H1 (cell line): ENCODE measurements around the gene PLEKHA4. TPM values are rescaled to one million over a fixed set of nuclear protein-coding genes. Genes with fewer than 3 reads are reported as not detected.

Experiments
- CTCF ChIA-PET: fragments of 300-600 bp; sonication (Branson Sonifier 250); formaldehyde crosslinking; loops from one replicate; lab custom pipeline; 2021; ENCODE audit not compliant: partially characterized antibody; lab: Charles Lee
- POLR2A ChIA-PET: fragments of 300-600 bp; sonication (Branson Sonifier 250); formaldehyde crosslinking; loops from one replicate; lab custom pipeline; 2021; ENCODE audit warnings: inconsistent platforms; ENCODE audit not compliant: partially characterized antibody; lab: Charles Lee
- DNase-seq, 2 experiments: peaks; one replicate each; pipeline versions ENCODE4 v3.0.0 to v3.0.0-alpha.2; 2010 to 2022; ENCODE audit warnings: low spot score in 2 of 2, low read depth in 1 of 2, mixed read lengths in 1 of 2
- FAIRE-seq: peaks from 2 replicates; lab custom pipeline; 2011; peaks lifted over from hg19 to GRCh38; lab: Jason Lieb, UNC
- H2AFZ ChIP-seq: 2 replicates; pipeline ENCODE4 v1.8.1; 2012; ENCODE audit warnings: low read length, inconsistent platforms
- H2AK5ac ChIP-seq: 2 replicates; pipeline ENCODE4 v1.6.1; 2013; ENCODE audit warnings: low read depth, low read length
- H2BK120ac ChIP-seq: replicated peaks from 2 replicates; pipeline ENCODE3; 2013; ENCODE audit warnings: low read depth, low read length, inconsistent platforms
- H2BK12ac ChIP-seq: 2 replicates; pipeline ENCODE4 v1.6.1; 2013; ENCODE audit warnings: low read depth, low read length
- H2BK15ac ChIP-seq: 2 replicates; pipeline ENCODE4 v1.6.1; 2013; ENCODE audit warnings: low read length
- H2BK20ac ChIP-seq: 2 replicates; pipeline ENCODE4 v1.6.1; 2013; ENCODE audit warnings: low read length
- H2BK5ac ChIP-seq: 2 replicates; pipeline ENCODE4 v1.6.1; 2013; ENCODE audit warnings: low read depth, low read length
- H3K14ac ChIP-seq: 2 replicates; pipeline ENCODE4 v1.6.1; 2013; ENCODE audit warnings: inconsistent platforms; ENCODE audit not compliant: insufficient read length
- H3K18ac ChIP-seq: 2 replicates; pipeline ENCODE4 v1.6.1; 2013; ENCODE audit warnings: low read length; ENCODE audit errors: extremely low read depth
- H3K23ac ChIP-seq: 2 replicates; pipeline ENCODE4 v1.6.1; 2013; ENCODE audit warnings: inconsistent platforms; ENCODE audit not compliant: insufficient read length
- H3K23me2 ChIP-seq: 2 replicates; pipeline ENCODE4 v1.6.1; 2013; ENCODE audit warnings: low read depth, low read length
- H3K27ac ChIP-seq: 2 replicates; pipeline ENCODE4 v1.6.1; 2011; ENCODE audit warnings: low read depth, low read length, inconsistent platforms
- H3K27me3 ChIP-seq, 4 experiments: replicated peaks in 1 of 4; 1 replicate in 1 of 4; 2 replicates in 3 of 4; pipeline versions ENCODE4 v1.6.1 to v1.8.1; 2011 to 2013; ENCODE audit warnings: low read length in 3 of 4, mild to moderate bottlenecking in 3 of 4, inconsistent platforms in 2 of 4, mixed read lengths in 2 of 4, moderate library complexity in 1 of 4; ENCODE audit not compliant: control insufficient read depth in 3 of 4, insufficient read depth in 3 of 4; ENCODE audit errors: extremely low read depth in 1 of 4
- H3K36me3 ChIP-seq, 4 experiments: 2 replicates each; pipeline versions ENCODE4 v1.6.1 to v1.8.1; 2011 to 2013; ENCODE audit warnings: mild to moderate bottlenecking in 4 of 4, low read length in 3 of 4, moderate library complexity in 2 of 4, control low read depth in 1 of 4, inconsistent platforms in 1 of 4; ENCODE audit not compliant: insufficient read depth in 4 of 4, control insufficient read depth in 2 of 4
- H3K4ac ChIP-seq: replicated peaks from 2 replicates; pipeline ENCODE3; 2013; ENCODE audit warnings: low read length, low read depth, mixed read lengths, inconsistent platforms; ENCODE audit not compliant: insufficient read length
- H3K4me1 ChIP-seq, 4 experiments: replicated peaks in 1 of 4; 1 replicate in 1 of 4; 2 replicates in 3 of 4; pipeline versions ENCODE4 v1.6.1 to v1.8.1; 2011 to 2013; ENCODE audit warnings: low read length in 3 of 4, inconsistent platforms in 2 of 4, mixed read lengths in 1 of 4; ENCODE audit not compliant: insufficient read depth in 4 of 4, control insufficient read depth in 3 of 4
- H3K4me2 ChIP-seq, 2 experiments: 2 replicates each; pipeline versions ENCODE4 v1.6.1 to v1.8.1; 2011 to 2013; ENCODE audit warnings: low read depth in 2 of 2, low read length in 2 of 2, control low read depth in 1 of 2, inconsistent platforms in 1 of 2, mild to moderate bottlenecking in 1 of 2; ENCODE audit not compliant: insufficient read depth in 1 of 2
- H3K4me3 ChIP-seq, 4 experiments: fragments of 200-600, 300-600 bp in 1 of 4; sonication (generic), shearing (Covaris generic), sonication (Bioruptor Twin) in 1 of 4; 2 replicates each; pipeline versions ENCODE4 v1.5.1 to v1.8.1; 2011 to 2016; ENCODE audit warnings: low read length in 4 of 4, low read depth in 3 of 4, control low read depth in 2 of 4, inconsistent platforms in 2 of 4, mild to moderate bottlenecking in 2 of 4, mixed read lengths in 1 of 4, moderate library complexity in 1 of 4; ENCODE audit not compliant: insufficient read depth in 2 of 4; ENCODE audit errors: extremely low read depth in 1 of 4
- H3K56ac ChIP-seq: replicated peaks from 2 replicates; pipeline ENCODE3; 2013; ENCODE audit warnings: low read depth, mild to moderate bottlenecking, mixed read lengths, low read length, inconsistent platforms; ENCODE audit not compliant: insufficient read length
- H3K79me1 ChIP-seq: 2 replicates; pipeline ENCODE4 v1.6.1; 2013; ENCODE audit warnings: low read depth, low read length, control low read depth
- H3K79me2 ChIP-seq, 2 experiments: 2 replicates each; pipeline versions ENCODE4 v1.6.1 to v1.8.1; 2012 to 2013; ENCODE audit warnings: low read length in 2 of 2, mild to moderate bottlenecking in 2 of 2, inconsistent platforms in 1 of 2; ENCODE audit not compliant: insufficient read depth in 2 of 2, control insufficient read depth in 1 of 2
- H3K9ac ChIP-seq, 4 experiments: replicated peaks in 1 of 4; 1 replicate in 1 of 4; 2 replicates in 3 of 4; pipeline versions ENCODE4 v1.6.1 to v1.8.1; 2011 to 2013; ENCODE audit warnings: low read depth in 3 of 4, low read length in 3 of 4, control low read depth in 2 of 4, mild to moderate bottlenecking in 2 of 4, moderate library complexity in 2 of 4, inconsistent platforms in 1 of 4; ENCODE audit errors: extremely low read depth in 1 of 4
- H3K9me3 ChIP-seq, 2 experiments: 2 replicates each; pipeline versions ENCODE4 v1.6.1 to v1.8.1; 2012 to 2013; ENCODE audit warnings: mild to moderate bottlenecking in 2 of 2, moderate library complexity in 2 of 2, control low read depth in 1 of 2, inconsistent platforms in 1 of 2, low read depth in 1 of 2, low read length in 1 of 2, mixed read lengths in 1 of 2; ENCODE audit not compliant: insufficient read depth in 2 of 2
- H4K20me1 ChIP-seq, 2 experiments: replicated peaks in 1 of 2; 2 replicates each; pipeline versions ENCODE3 to v1.8.1; 2011 to 2013; ENCODE audit warnings: inconsistent platforms in 2 of 2, low read length in 2 of 2, mild to moderate bottlenecking in 1 of 2; ENCODE audit not compliant: insufficient read depth in 2 of 2, control insufficient read depth in 1 of 2
- H4K5ac ChIP-seq: 2 replicates; pipeline ENCODE4 v1.6.1; 2013; ENCODE audit warnings: low read length, low read depth, mixed read lengths, inconsistent platforms; ENCODE audit not compliant: insufficient read length
- H4K8ac ChIP-seq: 2 replicates; pipeline ENCODE4 v1.8.0; 2013; ENCODE audit warnings: mild to moderate bottlenecking, moderate library complexity, low read length, inconsistent platforms; ENCODE audit not compliant: insufficient read depth; ENCODE audit errors: extremely low read depth
- H4K91ac ChIP-seq: replicated peaks from 2 replicates; pipeline ENCODE3; 2013; ENCODE audit warnings: low read length, mixed read lengths, inconsistent platforms; ENCODE audit not compliant: insufficient read length
- CEBPB ChIP-seq: IDR thresholded peaks from 2 replicates; pipeline ENCODE4 v1.6.1; 2012; ENCODE audit warnings: low read depth, low read length
- HDAC2 ChIP-seq, 2 experiments: fragments of 300-600 bp in 1 of 2; sonication (generic) in 1 of 2; IDR thresholded peaks; 2 replicates each; pipeline ENCODE4 v1.6.1; 2011 to 2012; ENCODE audit warnings: low read depth in 2 of 2, low read length in 2 of 2, mild to moderate bottlenecking in 2 of 2, moderate library complexity in 2 of 2, borderline replicate concordance in 1 of 2, inconsistent platforms in 1 of 2
- JUN ChIP-seq: IDR thresholded peaks from 2 replicates; pipeline ENCODE4 v1.6.1; 2011; ENCODE audit warnings: low read depth, mild to moderate bottlenecking, improper control_type of control experiment, low read length
- KDM4A ChIP-seq: IDR thresholded peaks from one replicate; pipeline ENCODE4 v1.7.1; 2012; ENCODE audit warnings: low read depth, mild to moderate bottlenecking, moderate library complexity, low read length, inconsistent platforms; ENCODE audit not compliant: severe bottlenecking
- NRF1 ChIP-seq: IDR thresholded peaks from 2 replicates; pipeline ENCODE4 v1.6.1; 2011; ENCODE audit warnings: mild to moderate bottlenecking, low read depth, low read length, improper control_type of control experiment
- POLR2A ChIP-seq, 2 experiments: IDR thresholded peaks; 1 replicate in 1 of 2; 2 replicates in 1 of 2; pipeline ENCODE4 v1.6.1; 2011; ENCODE audit warnings: low read depth in 2 of 2, low read length in 2 of 2, mild to moderate bottlenecking in 2 of 2; ENCODE audit errors: control extremely low read depth in 1 of 2
- SP1 ChIP-seq: IDR thresholded peaks from 2 replicates; pipeline ENCODE4 v1.6.1; 2011; ENCODE audit warnings: low read depth, low read length
- SRF ChIP-seq: IDR thresholded peaks from 2 replicates; pipeline ENCODE4 v1.6.1; 2011; ENCODE audit warnings: mild to moderate bottlenecking, low read depth, low read length, moderate library complexity
- TAF7 ChIP-seq: optimal IDR thresholded peaks from 2 replicates; pipeline ENCODE3; 2011; ENCODE audit warnings: low read depth, mild to moderate bottlenecking, inconsistent platforms, low read length, moderate library complexity, borderline replicate concordance
- TEAD4 ChIP-seq: IDR thresholded peaks from 2 replicates; pipeline ENCODE4 v1.6.1; 2012; ENCODE audit warnings: low read depth, low read length, inconsistent platforms, mixed read lengths
- WGBS, 2 experiments: shearing (Covaris generic) in 1 of 2; methylation state at CpG; one replicate each; pipeline versions ENCODE4 v1.1.6 to v1.1.7; 2013 to 2015; ENCODE audit warnings: low lambda C conversion rate in 2 of 2, mixed read lengths in 2 of 2, inconsistent platforms in 1 of 2, low coverage in 1 of 2, missing lambda C conversion rate in 1 of 2; ENCODE audit not compliant: insufficient replicate concordance in 2 of 2, insufficient coverage in 1 of 2, insufficient read length in 1 of 2; ENCODE audit errors: extremely low coverage in 1 of 2, missing lambda C conversion rate in 1 of 2; 5-methylcytosine and 5-hydroxymethylcytosine counted together
- polyA plus RNA-seq, 7 experiments: library from polyadenylated mRNA; depleted of rRNA in 3 of 7; stranded (reverse) in 5 of 7; unstranded in 2 of 7; fragments of >200 nt in 5 of 7; fragments of 200-250 nt in 2 of 7; gene quantifications; 1 replicate in 5 of 7; 2 replicates in 1 of 7; 4 replicates in 1 of 7; pipeline versions ENCODE4 v1.2.1 to v1.2.3, GENCODE V29; 2011 to 2013; ENCODE audit warnings: missing spikeins in 2 of 7, mixed read lengths in 2 of 7
- total RNA-seq: library from RNA; stranded (reverse); fragmentation: NEBNext Ultra II Directional; extraction: Animal tissue kit (Norgen Biotek cat#: 25700); gene quantifications from 2 replicates; pipeline ENCODE4 v1.2.1, GENCODE V29; 2021
- TF ChIP-seq, protein P1 (sequence below): IDR thresholded peaks from 2 replicates; pipeline ENCODE4 v1.6.1; 2012; ENCODE audit warnings: inconsistent platforms

Gene PLEKHA4
- total and polyA plus RNA-seq, 2 of the 8 experiments (the other 6 are each of a cell fraction or from before 2014, with no cell fraction given) = 8.2 to 18.0 TPM

DNA sequence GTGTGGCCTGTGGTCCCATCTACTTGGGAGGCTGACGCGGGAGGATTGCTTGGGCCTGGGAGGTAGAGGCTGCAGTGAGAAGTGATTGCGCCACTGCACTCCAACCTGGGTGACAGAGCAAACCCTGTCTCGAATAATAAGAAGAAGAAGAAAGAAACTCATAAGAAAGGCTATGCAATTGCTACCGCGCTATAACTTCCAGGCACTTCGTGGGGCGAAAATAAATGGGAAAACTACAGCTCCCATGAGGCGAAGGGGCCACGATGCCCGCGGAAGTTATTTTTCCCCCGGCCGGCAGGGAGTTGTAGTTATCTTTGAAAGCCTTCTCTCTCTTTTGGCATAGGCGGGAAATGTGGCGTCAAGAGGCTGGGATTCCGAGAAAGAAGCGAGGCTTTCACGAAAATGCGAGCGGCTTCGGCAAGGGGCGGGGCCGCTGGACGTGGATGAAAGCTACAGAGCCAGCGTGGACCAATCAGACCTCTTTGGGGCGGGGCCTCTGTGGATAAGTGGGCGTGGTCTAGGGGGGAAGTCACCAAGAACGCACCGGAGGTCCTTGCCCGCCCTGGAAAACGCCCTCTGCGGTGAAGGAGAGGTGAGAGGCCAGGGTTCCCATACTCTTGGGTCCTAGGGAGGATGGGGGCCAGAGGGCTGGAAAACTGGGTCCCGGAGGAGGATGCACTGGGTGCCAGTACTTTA is 31.5 kb upstream of the PLEKHA4 start, which contains the start of gene NUCB1:
Gene NUCB1, plus strand, starts transcription at position 532 of the 696 bp plus-strand sequence. CDS start 485 bp downstream, outside the sequence.
- CTCF ChIA-PET = interaction anchor here (0.7 to 1.4 kb wide), 8 partner anchors 9 to 117 kb away, joined by 3 to 7 read pairs (median 3); partner anchors contain the start of genes GYS1 and RUVBL2
- TF ChIP-seq, protein P1, sequence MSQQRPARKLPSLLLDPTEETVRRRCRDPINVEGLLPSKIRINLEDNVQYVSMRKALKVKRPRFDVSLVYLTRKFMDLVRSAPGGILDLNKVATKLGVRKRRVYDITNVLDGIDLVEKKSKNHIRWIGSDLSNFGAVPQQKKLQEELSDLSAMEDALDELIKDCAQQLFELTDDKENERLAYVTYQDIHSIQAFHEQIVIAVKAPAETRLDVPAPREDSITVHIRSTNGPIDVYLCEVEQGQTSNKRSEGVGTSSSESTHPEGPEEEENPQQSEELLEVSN = peak; percentile 85
- TF ChIP-seq KDM4A = no peak
- TF ChIP-seq POLR2A (IDR thresholded peaks at IDR 0.05; ENCODE audit: control extremely low read depth in 1 of 2, low read depth in 2 of 2, low read length in 2 of 2) = 0 out of 3 replicates have a peak, but pooled peaks of 1 of the 2 experiments have one; percentile 41
- TF ChIP-seq HDAC2 (IDR thresholded peaks at IDR 0.05; ENCODE audit: borderline replicate concordance in 1 of 2, low read depth in 2 of 2, low read length in 2 of 2) = no peak
- no peak for TF ChIP-seq JUN
- no peak for TF ChIP-seq TEAD4
- no peak for TF ChIP-seq NRF1
- no peak for TF ChIP-seq TAF7
- TF ChIP-seq SRF = no peak
- peak; percentile 43; the same call in 1 of the 2 replicates for TF ChIP-seq CEBPB
- TF ChIP-seq SP1 = peak; percentile 79

More for the DNA sequence above, 31.5 kb upstream of the PLEKHA4 start, which contains the start of gene NUCB1:
- Histone ChIP-seq H3K27me3 (no peaks in the 10 kb centered on the region), H4K5ac (peak within 1 kb of the TSS; percentile 64), H4K20me1 (peaks cover 0 to 1% of the 10 kb centered on the region in 2 experiments), H3K4ac (no peak within 1 kb of the TSS), H3K36me3 (peaks cover 0 to 5% (median 3%) of the 10 kb centered on the region in 4 experiments; a peak in 3 of 8 replicates), H4K91ac (no peak within 1 kb of the TSS), H2AFZ (no peak within 1 kb of the TSS), H4K8ac (peak within 1 kb of the TSS; percentile 46; the same call in 1 of the 2 replicates), H2BK20ac (no peak within 1 kb of the TSS), H2BK120ac (no peak within 1 kb of the TSS), H3K4me3 (peak within 1 kb of the TSS; percentile 58 to 90 (median 84)), H3K79me1 (peaks cover 2% of the 10 kb centered on the region; the same call in 1 of the 2 replicates), H3K23ac (no peak within 1 kb of the TSS), H3K27ac (peak within 1 kb of the TSS; percentile 41; the same call in 1 of the 2 replicates), H2BK15ac (no peak within 1 kb of the TSS; the same call in 1 of the 2 replicates), H3K18ac (peak within 1 kb of the TSS; percentile 71), H3K9me3 (no peaks in the 10 kb centered on the region), H3K56ac (no peak within 1 kb of the TSS), H3K4me1 (peaks cover 0 to 4% (median 0%) of the 10 kb centered on the region in 4 experiments; a peak in 4 of 7 replicates), H2BK12ac (0 out of 2 replicates have a peak within 1 kb of the TSS, but pooled peaks have one; percentile 1), H3K4me2 (peak within 1 kb of the TSS; percentile 81 to 88), H3K9ac (peak within 1 kb of the TSS; percentile 39 to 77 (median 62); a peak in 6 of 7 replicates), H3K14ac (no peak within 1 kb of the TSS), H3K23me2 (peaks cover 8% of the 10 kb centered on the region; the same call in 1 of the 2 replicates), H2AK5ac (no peak within 1 kb of the TSS), H3K79me2 (peaks cover 0 to 15% of the 10 kb centered on the region in 2 experiments; a peak in 2 of 4 replicates), H2BK5ac (peak within 1 kb of the TSS; percentile 68; the same call in 1 of the 2 replicates)
- DNase-seq (peak; percentile 95 to 99), FAIRE-seq (peak; percentile 82)
- 8% methylated on average over 33 of the region's 34 CpGs; no CpG with 5 or more reads in 1 of the 2 experiments for WGBS, 2 experiments
- POLR2A ChIA-PET = interaction anchor here (0.6 to 2.4 kb wide), 15 partner anchors 13 to 265 kb away, joined by 3 to 32 read pairs (median 4); partner anchors contain the start of genes BCAT2, FTL and PPP1R15A
